Activated T-cell treated with anti-CD3 and anti-CD28 coated beads, Interleukin-2, amount 50 U/mL, for 24 hours (primary cell): ENCODE results near the gene TEX36.
"Not testable (repeated sequence)": the region's sequence is repeated elsewhere in the genome, so short reads cannot be mapped to it uniquely, and the experiment has no call there.

Source experiments
- DNase-seq: peaks from one replicate; pipeline ENCODE4 v3.0.0-alpha.2; 2020
- H3K27ac Mint-ChIP-seq: 2 replicates; pipeline ENCODE4 v1.8.0; 2020; ENCODE audit warnings: mild to moderate bottlenecking, mixed read lengths
- H3K27me3 Mint-ChIP-seq: 2 replicates; pipeline ENCODE4 v1.8.0; 2020; ENCODE audit warnings: mixed read lengths
- H3K36me3 Mint-ChIP-seq: 2 replicates; pipeline ENCODE4 v1.8.0; 2020; ENCODE audit warnings: low read depth, mixed read lengths
- H3K4me1 Mint-ChIP-seq: 2 replicates; pipeline ENCODE4 v1.8.0; 2020; ENCODE audit warnings: low read depth, mixed read lengths
- H3K4me3 Mint-ChIP-seq: 2 replicates; pipeline ENCODE4 v1.8.0; 2020; ENCODE audit warnings: mild to moderate bottlenecking, moderate library complexity, mixed read lengths
- H3K9me3 Mint-ChIP-seq: 2 replicates; pipeline ENCODE4 v1.8.0; 2020; ENCODE audit warnings: mixed read lengths

TEX36 gene

GRCh38 chr10:125629758-125630376 lies 53.1 kb downstream of the TEX36 start:
- no peaks in the 10 kb centered on the region for H3K9me3 Mint-ChIP-seq
- H3K4me1 Mint-ChIP-seq, result no peaks in the 10 kb centered on the region
- no peaks in the 10 kb centered on the region for H3K36me3 Mint-ChIP-seq
- no peak for DNase-seq
- peaks cover 11% of the 10 kb centered on the region for H3K27me3 Mint-ChIP-seq
- H3K4me3 Mint-ChIP-seq, result no peak overlapping the region
- no peak overlapping the region for H3K27ac Mint-ChIP-seq

DNA sequence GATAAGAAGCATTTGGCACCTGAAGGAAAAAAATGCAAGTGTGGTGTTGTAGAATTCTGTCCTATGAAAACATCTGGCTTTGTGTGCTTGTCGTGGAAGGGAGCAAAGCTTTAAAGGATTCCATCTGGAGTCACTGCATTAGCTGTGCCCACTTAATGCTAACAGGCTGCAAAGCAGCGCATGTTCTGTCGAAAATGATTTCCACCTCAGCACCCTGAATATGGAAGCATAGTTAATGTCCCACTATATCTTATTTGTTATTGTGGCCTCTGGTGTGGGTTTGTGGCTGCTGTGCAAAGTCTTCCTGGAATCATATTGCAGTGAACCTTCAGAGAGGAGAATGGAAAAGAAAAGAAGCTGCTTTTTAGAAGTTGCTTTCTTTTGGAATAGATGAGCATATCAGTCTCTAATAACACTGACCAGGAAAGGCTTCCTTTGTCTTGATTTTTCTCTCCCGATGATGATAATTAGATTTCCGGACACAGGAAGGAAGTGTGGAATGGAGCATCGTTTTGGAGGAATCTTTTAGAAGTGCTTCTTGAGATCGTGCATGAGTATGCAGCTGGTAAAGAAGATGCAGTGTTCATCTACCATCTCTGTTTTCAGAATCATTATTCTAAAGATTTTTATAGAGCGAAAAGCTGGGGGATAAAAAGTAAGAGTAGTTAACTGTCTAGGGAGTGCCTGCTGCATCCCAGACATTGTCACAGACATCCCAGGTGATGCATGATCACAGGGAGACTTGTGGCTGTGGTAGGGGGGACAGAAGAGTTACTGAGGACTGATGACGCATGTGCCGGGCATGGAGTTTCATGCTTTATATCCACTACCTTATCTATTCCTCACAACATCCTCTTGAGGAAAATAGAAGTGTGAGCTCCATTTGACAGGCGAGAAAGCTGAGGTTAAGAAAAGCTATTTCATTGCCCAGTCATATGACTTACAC lies 54.6 kb downstream of the TEX36 start:
- Mint-ChIP-seq H3K36me3 (no peaks in the 10 kb centered on the region), H3K4me1 (no peaks in the 10 kb centered on the region), H3K9me3 (no peaks in the 10 kb centered on the region), H3K27me3 (peaks cover 15% of the 10 kb centered on the region), H3K27ac (no peak overlapping the region), H3K4me3 (no peak overlapping the region)
- DNase-seq, result no peak

GRCh38 chr10:125627646-125628045 lies 55.3 kb downstream of the TEX36 start:
- no peaks in the 10 kb centered on the region for H3K36me3 Mint-ChIP-seq
- no peaks in the 10 kb centered on the region for H3K9me3 Mint-ChIP-seq
- H3K27me3 Mint-ChIP-seq, result peaks cover 15% of the 10 kb centered on the region

DNA sequence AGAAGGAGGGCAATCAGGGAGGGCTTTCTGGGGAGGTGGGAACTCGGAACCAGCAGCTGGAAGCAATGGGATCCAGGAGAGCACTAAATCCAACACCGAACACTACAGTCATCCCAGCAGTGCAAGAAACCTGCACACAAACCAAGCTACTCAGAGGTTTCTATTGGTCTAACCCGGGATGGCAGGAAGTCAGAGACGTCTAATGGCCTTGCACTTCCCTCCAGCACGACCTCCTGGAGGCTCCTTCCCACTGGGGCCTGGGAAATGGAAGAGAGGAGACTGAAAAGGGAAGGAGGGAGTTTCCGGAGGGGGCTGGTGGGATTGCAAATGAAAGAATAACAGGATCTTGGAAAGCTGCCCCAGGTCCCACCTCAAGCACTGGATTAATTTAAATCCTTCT lies 56.3 kb downstream of the TEX36 start:
- H3K4me3 Mint-ChIP-seq, result no peak overlapping the region
- peaks cover 15% of the 10 kb centered on the region for H3K27me3 Mint-ChIP-seq
- H3K36me3 Mint-ChIP-seq, result no peaks in the 10 kb centered on the region
- no peak for DNase-seq
- H3K9me3 Mint-ChIP-seq, result no peaks in the 10 kb centered on the region
- no peaks in the 10 kb centered on the region for H3K4me1 Mint-ChIP-seq
- H3K27ac Mint-ChIP-seq, result no peak overlapping the region

More at GRCh38 chr10:125627646-125628045, 55.3 kb downstream of the TEX36 start:
- Mint-ChIP-seq H3K4me3 (no peak overlapping the region), H3K4me1 (no peaks in the 10 kb centered on the region), H3K27ac (no peak overlapping the region)
- no peak for DNase-seq

DNA sequence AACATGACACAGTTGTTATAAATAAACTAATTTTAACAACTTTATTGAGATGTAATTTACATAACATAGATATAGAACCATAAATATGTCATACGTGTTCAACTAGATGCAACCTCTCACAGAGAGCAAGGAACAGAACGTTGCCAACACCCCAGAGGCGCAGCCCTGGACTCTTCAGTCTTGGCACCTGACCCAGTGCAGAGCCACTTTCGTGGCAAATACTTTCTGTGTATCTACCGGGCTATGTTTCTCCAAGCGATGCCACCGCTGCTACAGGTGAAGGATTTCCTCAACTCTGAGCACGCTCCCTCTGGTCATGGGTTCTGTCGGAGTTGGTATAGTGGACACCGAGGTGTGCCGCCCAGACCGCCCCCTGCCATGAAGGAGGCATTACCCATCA lies 57.4 kb downstream of the TEX36 start:
- H3K27me3 Mint-ChIP-seq, result peaks cover 15% of the 10 kb centered on the region
- H3K9me3 Mint-ChIP-seq, result no peaks in the 10 kb centered on the region

DNA sequence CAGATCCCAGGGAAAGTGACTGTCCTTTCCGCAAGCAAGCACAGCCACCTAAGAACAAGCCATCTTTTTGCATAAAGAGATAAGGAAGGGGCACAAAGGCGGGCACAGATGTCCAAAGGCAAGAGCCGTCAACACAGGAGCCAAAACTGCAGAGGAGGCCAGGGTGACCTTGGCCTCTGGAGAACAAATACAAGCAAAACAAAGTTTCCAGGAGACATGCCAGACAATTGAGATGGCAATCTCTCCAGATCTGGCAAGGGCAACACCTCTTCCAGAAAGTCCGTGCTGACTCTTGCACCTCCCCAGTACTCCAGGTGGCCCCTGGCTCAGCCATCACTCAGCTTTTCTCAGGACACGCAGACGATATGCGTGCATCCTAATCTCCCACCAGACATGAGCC lies 58.2 kb downstream of the TEX36 start:
- Mint-ChIP-seq H3K9me3 (no peaks in the 10 kb centered on the region), H3K4me1 (no peaks in the 10 kb centered on the region), H3K36me3 (no peaks in the 10 kb centered on the region), H3K4me3 (no peak overlapping the region), H3K27me3 (peaks cover 15% of the 10 kb centered on the region), H3K27ac (no peak overlapping the region)
- DNase-seq, result no peak

More for the DNA sequence above, 57.4 kb downstream of the TEX36 start:
- Mint-ChIP-seq H3K27ac (no peak overlapping the region), H3K4me3 (no peak overlapping the region), H3K4me1 (no peaks in the 10 kb centered on the region), H3K36me3 (no peaks in the 10 kb centered on the region)
- no peak for DNase-seq

DNA sequence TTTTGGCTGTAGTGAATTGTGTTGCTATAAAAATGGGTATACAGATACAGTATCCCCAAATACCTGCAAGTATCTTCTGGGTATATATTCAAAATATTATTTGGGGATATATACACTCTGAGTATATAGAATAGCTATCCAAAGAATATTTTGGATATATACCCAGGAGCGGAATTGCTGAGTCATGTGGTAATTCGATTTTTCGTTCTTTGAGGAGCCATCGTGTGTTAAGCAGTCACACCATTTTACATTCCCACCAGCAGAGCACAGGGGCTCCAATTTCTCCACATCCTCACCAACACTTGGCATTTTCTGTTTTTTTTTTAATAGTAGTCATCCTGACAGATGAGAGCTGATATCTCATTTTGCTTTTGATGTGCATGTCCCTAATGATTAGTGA lies 61.9 kb downstream of the TEX36 start:
- Mint-ChIP-seq H3K27me3 (peaks cover 13% of the 10 kb centered on the region), H3K4me1 (no peaks in the 10 kb centered on the region), H3K4me3 (no peak overlapping the region), H3K36me3 (no peaks in the 10 kb centered on the region), H3K27ac (no peak overlapping the region), H3K9me3 (no peaks in the 10 kb centered on the region)
- no peak for DNase-seq

DNA sequence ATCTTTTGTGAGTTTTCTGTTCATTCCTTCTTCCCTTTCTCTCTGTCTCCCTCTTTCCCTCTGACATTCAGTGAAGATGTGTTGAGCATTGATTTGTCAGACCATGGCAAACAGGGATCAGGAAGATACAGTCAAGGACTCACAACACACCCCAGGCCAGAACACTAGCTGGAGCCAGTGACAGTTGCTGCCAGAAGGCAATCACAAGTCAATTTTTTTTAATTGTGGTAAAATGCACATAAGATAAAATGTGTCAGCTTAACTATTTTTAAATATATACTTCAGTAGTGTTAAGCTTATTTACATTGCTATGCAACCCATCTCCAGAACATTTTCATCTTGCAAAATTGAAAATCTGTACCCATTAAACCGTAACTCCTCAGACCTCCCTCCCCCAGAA lies 62.6 kb downstream of the TEX36 start:
- Mint-ChIP-seq H3K36me3 (no peaks in the 10 kb centered on the region), H3K27ac (no peak overlapping the region), H3K27me3 (peaks cover 13% of the 10 kb centered on the region), H3K4me1 (no peaks in the 10 kb centered on the region), H3K4me3 (no peak overlapping the region), H3K9me3 (no peaks in the 10 kb centered on the region)
- no peak for DNase-seq

GRCh38 chr10:125613062-125613461 lies 69.9 kb downstream of the TEX36 start:
- H3K4me1 Mint-ChIP-seq, H3K27me3 Mint-ChIP-seq, DNase-seq, H3K4me3 Mint-ChIP-seq, H3K36me3 Mint-ChIP-seq, H3K9me3 Mint-ChIP-seq, H3K27ac Mint-ChIP-seq: not testable (repeated sequence)

DNA sequence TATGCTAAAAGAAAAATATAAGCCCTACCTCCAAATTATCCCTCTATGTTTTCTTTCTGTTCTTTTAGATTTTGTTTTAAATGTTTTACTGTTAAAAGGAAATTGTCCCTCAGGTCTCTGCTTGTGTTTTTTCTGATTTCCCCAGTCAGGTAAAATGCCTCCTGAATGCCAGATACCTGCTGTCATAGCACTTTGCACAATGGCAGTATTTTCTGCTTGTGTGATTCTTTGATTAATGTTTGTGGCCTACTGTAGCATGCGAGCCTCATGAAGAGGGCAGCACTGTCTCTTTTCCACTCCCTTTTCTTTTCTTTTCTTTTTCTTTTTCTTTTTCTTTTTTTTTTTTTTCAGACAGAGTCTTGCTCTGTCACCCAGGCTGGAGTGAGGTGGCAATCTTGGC lies 71.2 kb downstream of the TEX36 start:
- no peak for DNase-seq
- Mint-ChIP-seq H3K27ac (no peak overlapping the region), H3K36me3 (no peaks in the 10 kb centered on the region), H3K4me1 (no peaks in the 10 kb centered on the region), H3K27me3 (no peaks in the 10 kb centered on the region), H3K4me3 (no peak overlapping the region), H3K9me3 (no peaks in the 10 kb centered on the region)

GRCh38 chr10:125611216-125611615 lies 71.7 kb downstream of the TEX36 start:
- Mint-ChIP-seq H3K4me3 (no peak overlapping the region), H3K9me3 (no peaks in the 10 kb centered on the region), H3K27ac (no peak overlapping the region), H3K4me1 (no peaks in the 10 kb centered on the region), H3K27me3 (no peaks in the 10 kb centered on the region), H3K36me3 (no peaks in the 10 kb centered on the region)
- DNase-seq, result no peak

DNA sequence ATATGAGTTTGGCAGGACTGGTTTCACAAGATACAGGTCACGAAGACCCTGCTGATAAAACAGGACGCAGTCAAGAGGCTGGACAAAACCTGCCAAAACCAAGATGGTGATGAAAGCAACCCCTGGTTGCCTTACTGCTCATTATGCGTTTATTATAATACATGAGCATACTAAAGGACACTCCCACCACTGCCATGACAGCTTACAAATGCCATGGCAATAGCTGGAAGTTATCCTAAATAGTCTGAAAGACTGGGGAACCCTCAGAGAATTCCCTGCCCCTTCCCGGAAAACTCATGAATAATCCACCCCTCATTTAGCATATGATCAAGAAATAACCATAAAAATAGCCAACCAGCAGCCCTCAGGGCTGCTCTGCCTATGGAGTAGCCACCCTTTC lies 73.1 kb downstream of the TEX36 start:
- no peaks in the 10 kb centered on the region for H3K4me1 Mint-ChIP-seq
- DNase-seq, result no peak
- no peak overlapping the region for H3K27ac Mint-ChIP-seq
- H3K36me3 Mint-ChIP-seq, result no peaks in the 10 kb centered on the region
- H3K4me3 Mint-ChIP-seq, result no peak overlapping the region
- no peaks in the 10 kb centered on the region for H3K9me3 Mint-ChIP-seq
- H3K27me3 Mint-ChIP-seq, result peaks cover 8% of the 10 kb centered on the region

- H3K4me3 Mint-ChIP-seq, result no peak overlapping the region
- H3K36me3 Mint-ChIP-seq, result no peaks in the 10 kb centered on the region
- no peak for DNase-seq
- H3K4me1 Mint-ChIP-seq, result no peaks in the 10 kb centered on the region
- no peaks in the 10 kb centered on the region for H3K9me3 Mint-ChIP-seq
- no peak overlapping the region for H3K27ac Mint-ChIP-seq
- H3K27me3 Mint-ChIP-seq, result peaks cover 8% of the 10 kb centered on the region
These were observed 74.5 kb downstream of the TEX36 start for GRCh38 chr10:125608474-125608873.

- Mint-ChIP-seq H3K27me3 (peaks cover 8% of the 10 kb centered on the region), H3K27ac (no peak overlapping the region), H3K36me3 (no peaks in the 10 kb centered on the region), H3K9me3 (no peaks in the 10 kb centered on the region), H3K4me1 (no peaks in the 10 kb centered on the region), H3K4me3 (no peak overlapping the region)
- DNase-seq, result no peak
These were observed 75.2 kb downstream of the TEX36 start for GRCh38 chr10:125607689-125608290.
